ENCODE data around the gene ADCY6. TPM values are rescaled to one million over a fixed set of nuclear protein-coding genes. Genes with fewer than 3 reads are reported as not detected.

The ADCY6 gene
- total RNA-seq, 3 donors from 2014 or later = 91.6 to 207 (median 102) TPM

DNA sequence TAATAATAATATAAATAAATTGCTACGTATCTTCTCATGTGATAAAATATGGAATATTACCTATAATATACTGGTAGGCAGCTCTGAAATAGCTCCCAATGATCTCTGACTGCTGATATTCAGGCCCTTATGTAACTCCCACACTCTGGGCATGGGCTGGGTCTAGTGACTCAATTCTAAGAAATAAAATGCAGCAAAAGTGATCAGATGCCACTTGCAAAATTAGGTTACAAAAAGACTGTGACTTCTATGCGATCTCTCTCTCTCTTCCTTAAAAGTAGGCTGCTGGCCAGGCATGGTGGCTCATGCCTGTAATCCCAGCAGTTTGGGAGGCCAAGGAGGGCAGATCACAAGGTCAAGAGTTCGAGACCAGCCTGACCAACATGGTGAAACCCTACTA lies 19.1 kb upstream of the ADCY6 start:
- intact Hi-C loops (cut with DNase I, micrococcal nuclease) = no loop called here
- TF ChIP-seq, protein P1, sequence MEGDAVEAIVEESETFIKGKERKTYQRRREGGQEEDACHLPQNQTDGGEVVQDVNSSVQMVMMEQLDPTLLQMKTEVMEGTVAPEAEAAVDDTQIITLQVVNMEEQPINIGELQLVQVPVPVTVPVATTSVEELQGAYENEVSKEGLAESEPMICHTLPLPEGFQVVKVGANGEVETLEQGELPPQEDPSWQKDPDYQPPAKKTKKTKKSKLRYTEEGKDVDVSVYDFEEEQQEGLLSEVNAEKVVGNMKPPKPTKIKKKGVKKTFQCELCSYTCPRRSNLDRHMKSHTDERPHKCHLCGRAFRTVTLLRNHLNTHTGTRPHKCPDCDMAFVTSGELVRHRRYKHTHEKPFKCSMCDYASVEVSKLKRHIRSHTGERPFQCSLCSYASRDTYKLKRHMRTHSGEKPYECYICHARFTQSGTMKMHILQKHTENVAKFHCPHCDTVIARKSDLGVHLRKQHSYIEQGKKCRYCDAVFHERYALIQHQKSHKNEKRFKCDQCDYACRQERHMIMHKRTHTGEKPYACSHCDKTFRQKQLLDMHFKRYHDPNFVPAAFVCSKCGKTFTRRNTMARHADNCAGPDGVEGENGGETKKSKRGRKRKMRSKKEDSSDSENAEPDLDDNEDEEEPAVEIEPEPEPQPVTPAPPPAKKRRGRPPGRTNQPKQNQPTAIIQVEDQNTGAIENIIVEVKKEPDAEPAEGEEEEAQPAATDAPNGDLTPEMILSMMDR (IDR thresholded peaks at IDR 0.05) = no peak
- H3K4me1 ChIP-seq (ENCODE audit: low read depth) = peaks cover 8% of the 10 kb centered on the region
- ATAC-seq (no peak), DNase-seq (no peak)
- no peaks in the 10 kb centered on the region for H3K36me3 ChIP-seq (ENCODE audit: low read depth)
- no peak overlapping the region for H3K4me3 ChIP-seq
- no peaks in the 10 kb centered on the region for H3K9me3 ChIP-seq

DNA sequence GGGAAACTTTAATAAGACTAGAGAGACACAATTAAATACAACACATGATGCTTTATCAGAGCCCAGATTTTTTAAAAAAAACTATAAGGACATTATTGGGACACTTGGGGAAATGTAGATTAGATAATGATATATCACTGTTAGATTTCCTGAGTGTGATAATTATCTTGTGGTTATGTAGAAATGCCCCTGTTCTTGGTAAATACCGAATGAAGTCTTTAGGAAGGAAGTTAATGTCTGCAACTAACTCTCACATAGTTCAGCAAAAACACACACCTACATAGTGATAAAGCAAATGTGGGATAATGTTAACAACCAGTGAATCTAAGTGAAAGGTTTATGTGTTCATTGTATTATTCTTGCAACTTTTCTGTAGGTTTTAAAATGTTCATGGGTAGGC lies 14.8 kb upstream of the ADCY6 start:
- DNase-seq (no peak), ATAC-seq (no peak)
- TF ChIP-seq, protein P1 (IDR thresholded peaks at IDR 0.05) = no peak
- H3K36me3 ChIP-seq (ENCODE audit: low read depth) = no peaks in the 10 kb centered on the region
- no peaks in the 10 kb centered on the region for H3K9me3 ChIP-seq
- intact Hi-C loops (cut with DNase I, micrococcal nuclease) = no loop called here
- no peak overlapping the region for H3K4me3 ChIP-seq
- H3K4me1 ChIP-seq (ENCODE audit: low read depth) = no peaks in the 10 kb centered on the region

DNA sequence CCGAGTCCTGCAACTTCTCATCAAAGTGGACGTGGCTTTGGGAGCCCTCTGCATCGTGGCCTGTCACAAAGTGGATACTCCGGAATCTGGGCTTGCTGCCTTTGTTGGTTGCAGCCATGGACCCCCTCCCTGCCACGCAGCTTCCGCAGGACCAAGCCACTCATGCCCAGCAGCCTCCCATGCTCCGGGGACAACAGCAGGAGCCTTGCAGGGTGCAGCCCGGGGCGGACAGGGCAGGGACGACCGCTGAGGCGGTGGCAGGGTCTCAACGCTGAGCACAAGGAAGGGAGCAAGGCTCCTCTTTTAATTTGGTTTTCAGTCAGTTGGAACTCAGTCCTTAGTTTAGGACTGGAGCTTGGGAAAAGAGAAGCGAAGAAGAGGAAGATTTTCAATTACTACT lies 12.1 kb upstream of the ADCY6 start:
- DNase-seq (no peak), ATAC-seq (no peak)
- Histone ChIP-seq H3K9me3 (no peaks in the 10 kb centered on the region), H3K4me3 (no peak overlapping the region), H3K4me1 (ENCODE audit: low read depth) (peaks cover 4% of the 10 kb centered on the region), H3K36me3 (ENCODE audit: low read depth) (no peaks in the 10 kb centered on the region)
- TF ChIP-seq, protein P1 (IDR thresholded peaks at IDR 0.05) = no peak
- intact Hi-C loops (cut with DNase I, micrococcal nuclease) = no loop called here

DNA sequence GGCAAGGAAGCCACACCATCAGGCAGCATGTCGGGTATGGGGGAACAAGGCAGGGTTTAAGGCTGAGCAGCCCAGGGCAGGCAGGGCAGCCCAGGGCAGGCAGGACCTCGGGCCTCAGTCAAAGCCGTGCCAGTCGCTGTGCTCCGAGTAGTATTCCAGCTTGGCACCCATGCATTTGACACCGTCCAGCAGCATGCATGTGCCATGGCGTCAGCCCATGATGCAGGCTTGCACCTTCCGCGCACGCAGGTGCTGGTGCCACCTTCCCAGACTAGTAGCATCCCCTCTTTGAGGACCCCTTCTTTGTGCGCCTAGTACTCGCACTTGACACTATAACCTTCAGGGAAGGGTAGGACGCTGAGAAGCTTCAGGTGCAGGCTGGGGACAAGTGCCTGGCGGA lies 11.6 kb upstream of the ADCY6 start:
- TF ChIP-seq, protein P1 (IDR thresholded peaks at IDR 0.05) = no peak
- intact Hi-C loops (cut with DNase I, micrococcal nuclease) = no loop called here
- no peak for ATAC-seq

DNA sequence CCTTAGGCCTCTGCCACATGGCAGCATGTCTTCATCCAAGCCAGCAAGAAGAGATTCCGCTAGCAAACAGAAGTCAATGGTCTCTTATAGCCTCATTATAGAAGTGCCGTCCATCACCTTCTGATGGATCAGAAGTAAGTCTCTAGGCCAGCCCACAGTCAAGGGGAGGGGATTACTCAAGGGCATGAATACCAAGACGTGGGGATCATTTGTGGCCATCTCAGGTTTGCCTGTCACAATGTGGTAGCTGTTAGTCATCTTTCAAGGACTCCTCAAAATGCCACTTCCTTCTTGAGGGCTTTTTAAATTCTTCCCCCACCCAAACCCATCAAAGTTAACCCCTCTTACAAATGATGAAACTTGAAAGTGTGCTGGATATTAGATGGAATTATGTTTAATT lies 8.1 kb upstream of the ADCY6 start:
- H3K36me3 ChIP-seq (ENCODE audit: low read depth) = no peaks in the 10 kb centered on the region
- H3K4me3 ChIP-seq = no peak overlapping the region
- no peaks in the 10 kb centered on the region for H3K9me3 ChIP-seq
- DNase-seq (no peak), ATAC-seq (no peak)
- intact Hi-C loops (cut with DNase I, micrococcal nuclease) = loop anchor here in 1 of 2 donors (2.0 kb wide), 1 partner anchor 44 kb away; no protein-coding TSS in a partner anchor
- TF ChIP-seq, protein P1 (IDR thresholded peaks at IDR 0.05) = no peak
- H3K4me1 ChIP-seq (ENCODE audit: low read depth) = peaks cover 32% of the 10 kb centered on the region

More for the DNA sequence above, 11.6 kb upstream of the ADCY6 start:
- H3K36me3 ChIP-seq (ENCODE audit: low read depth) = no peaks in the 10 kb centered on the region
- DNase-seq = no peak
- H3K9me3 ChIP-seq = no peaks in the 10 kb centered on the region
- H3K4me3 ChIP-seq = no peak overlapping the region
- peaks cover 8% of the 10 kb centered on the region for H3K4me1 ChIP-seq (ENCODE audit: low read depth)
